ENCODE measurements around the gene TMEFF2. TPM values are rescaled to one million over a fixed set of nuclear protein-coding genes. Genes with fewer than 3 reads are reported as not detected.

The TMEFF2 gene
- total and polyA plus RNA-seq, 2 of the 8 experiments (the other 6 are each of a cell fraction or from before 2014, with no cell fraction given), result 0.91 to 3.7 TPM

GRCh38 chr2:192004188-192004963 is 190.4 kb downstream of the TMEFF2 start (continued):
- no peak for TF ChIP-seq CHD7 (IDR thresholded peaks at IDR 0.05; ENCODE audit: insufficient replicate concordance, low read length)
- TF ChIP-seq TAF1 (IDR thresholded peaks at IDR 0.05; ENCODE audit: low read depth, low read length), result no peak
- no peak for TF ChIP-seq SIRT6 (IDR thresholded peaks at IDR 0.05; ENCODE audit: low read length)
- TF ChIP-seq ZNF274 (IDR thresholded peaks at IDR 0.05; ENCODE audit: borderline replicate concordance, extremely low read depth, low read length), result no peak
- no peak for TF ChIP-seq GABPA (IDR thresholded peaks at IDR 0.05; ENCODE audit: borderline replicate concordance, insufficient read depth, low read length)

Data from H1 (cell line).